Activated CD8-positive, alpha-beta T cell treated with anti-CD3 and anti-CD28 coated beads for 36 hours (primary cell): ENCODE data around the gene ASTN2. TPM values are rescaled to one million over a fixed set of nuclear protein-coding genes. Genes with fewer than 3 reads are reported as not detected.
A peak's percentile ranks its signal among the peaks of the same experiment; 100 is the strongest.
"Not testable (repeated sequence)": the region's sequence is repeated elsewhere in the genome, so short reads cannot be mapped to it uniquely, and the experiment has no call there.

Experiments used
- ATAC-seq: fragments of 200-7000 bp; cut with Tn5 transposase; one replicate; pipeline ENCODE4 v1.10.0; 2021; ENCODE audit warnings: mild to moderate bottlenecking, moderate library complexity
- CTCF ChIA-PET: fragments of 350-600 bp; sonication (Branson Sonifier 250); formaldehyde crosslinking; loops from one replicate; lab custom pipeline; 2021; ENCODE audit warnings: antibody characterized with exemption; lab: Charles Lee
- POLR2A ChIA-PET: fragments of 350-600 bp; sonication (Branson Sonifier 250); formaldehyde crosslinking; loops from one replicate; lab custom pipeline; 2021; ENCODE audit warnings: antibody characterized with exemption; lab: Charles Lee
- DNase-seq: peaks from one replicate; pipeline ENCODE4 v3.0.0-alpha.2; 2020
- H3K27ac Mint-ChIP-seq: one replicate; pipeline ENCODE4 v1.8.0; 2021; ENCODE audit warnings: mild to moderate bottlenecking, mixed read lengths
- H3K27me3 Mint-ChIP-seq: one replicate; pipeline ENCODE4 v1.8.0; 2021; ENCODE audit warnings: mixed read lengths
- H3K36me3 Mint-ChIP-seq: one replicate; pipeline ENCODE4 v1.8.0; 2021; ENCODE audit warnings: low read depth, mixed read lengths
- H3K4me1 Mint-ChIP-seq: one replicate; pipeline ENCODE4 v1.8.0; 2021; ENCODE audit warnings: low read depth, mixed read lengths
- H3K4me3 Mint-ChIP-seq: one replicate; pipeline ENCODE4 v1.8.0; 2021; ENCODE audit warnings: mild to moderate bottlenecking, moderate library complexity, mixed read lengths
- H3K9me3 Mint-ChIP-seq: one replicate; pipeline ENCODE4 v1.8.0; 2021; ENCODE audit warnings: mixed read lengths
- intact Hi-C: fragments of 100-400 bp; cut with micrococcal nuclease; formaldehyde crosslinking; loops from one replicate; pipeline ENCODE4 v1.10.0; 2022
- total RNA-seq, 2 experiments: library from RNA; stranded (reverse); gene quantifications; one replicate each; pipeline ENCODE4 v1.2.3, GENCODE V29; 2021
- TF ChIP-seq, protein P1 (sequence below): fragments of 200-600 bp; IDR thresholded peaks from one replicate; pipeline ENCODE4 v1.8.0; 2022; ENCODE audit warnings: antibody characterized with exemption, mild to moderate bottlenecking

ASTN2 gene
- total RNA-seq, 2 experiments from 2014 or later = 5.2 to 5.7 TPM

GRCh38 chr9:116691607-116692006, 723.2 kb downstream of the ASTN2 start:
- CTCF ChIA-PET = no interaction called here
- no peaks in the 10 kb centered on the region for H3K27me3 Mint-ChIP-seq
- H3K36me3 Mint-ChIP-seq = peaks cover 14% of the 10 kb centered on the region
- ATAC-seq = no peak
- H3K27ac Mint-ChIP-seq = no peak overlapping the region
- TF ChIP-seq, protein P1, sequence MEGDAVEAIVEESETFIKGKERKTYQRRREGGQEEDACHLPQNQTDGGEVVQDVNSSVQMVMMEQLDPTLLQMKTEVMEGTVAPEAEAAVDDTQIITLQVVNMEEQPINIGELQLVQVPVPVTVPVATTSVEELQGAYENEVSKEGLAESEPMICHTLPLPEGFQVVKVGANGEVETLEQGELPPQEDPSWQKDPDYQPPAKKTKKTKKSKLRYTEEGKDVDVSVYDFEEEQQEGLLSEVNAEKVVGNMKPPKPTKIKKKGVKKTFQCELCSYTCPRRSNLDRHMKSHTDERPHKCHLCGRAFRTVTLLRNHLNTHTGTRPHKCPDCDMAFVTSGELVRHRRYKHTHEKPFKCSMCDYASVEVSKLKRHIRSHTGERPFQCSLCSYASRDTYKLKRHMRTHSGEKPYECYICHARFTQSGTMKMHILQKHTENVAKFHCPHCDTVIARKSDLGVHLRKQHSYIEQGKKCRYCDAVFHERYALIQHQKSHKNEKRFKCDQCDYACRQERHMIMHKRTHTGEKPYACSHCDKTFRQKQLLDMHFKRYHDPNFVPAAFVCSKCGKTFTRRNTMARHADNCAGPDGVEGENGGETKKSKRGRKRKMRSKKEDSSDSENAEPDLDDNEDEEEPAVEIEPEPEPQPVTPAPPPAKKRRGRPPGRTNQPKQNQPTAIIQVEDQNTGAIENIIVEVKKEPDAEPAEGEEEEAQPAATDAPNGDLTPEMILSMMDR = no peak
- H3K9me3 Mint-ChIP-seq = no peaks in the 10 kb centered on the region
- DNase-seq = no peak
- H3K4me1 Mint-ChIP-seq = peaks cover 72% of the 10 kb centered on the region
- POLR2A ChIA-PET = no interaction called here
- H3K4me3 Mint-ChIP-seq = no peak overlapping the region
- intact Hi-C loops = no loop called here

DNA sequence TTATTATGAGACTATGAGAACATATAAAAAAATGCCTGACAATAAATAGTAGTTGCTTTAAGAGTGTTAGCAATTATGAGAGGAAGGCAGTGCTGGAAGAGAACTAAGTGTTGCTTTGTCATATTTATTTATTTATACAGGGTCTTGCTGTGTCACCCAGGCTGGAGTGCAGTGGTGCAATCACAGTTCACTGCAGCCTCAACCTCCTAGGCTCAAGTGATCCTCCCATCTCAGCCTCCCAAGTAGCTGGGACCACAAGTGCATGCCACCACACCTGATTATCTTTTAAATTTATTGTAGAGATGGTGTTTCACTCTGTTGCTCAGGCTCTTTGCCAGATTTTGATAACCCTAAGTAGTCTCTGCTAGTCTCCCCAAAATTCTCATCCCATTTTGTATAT, 724.1 kb downstream of the ASTN2 start:
- DNase-seq, intact Hi-C loops, H3K4me3 Mint-ChIP-seq, H3K27me3 Mint-ChIP-seq, POLR2A ChIA-PET, ATAC-seq, H3K9me3 Mint-ChIP-seq, CTCF ChIA-PET, H3K27ac Mint-ChIP-seq: not testable (repeated sequence)
- Mint-ChIP-seq H3K36me3 (peaks cover 11% of the 10 kb centered on the region), H3K4me1 (peaks cover 75% of the 10 kb centered on the region)

DNA sequence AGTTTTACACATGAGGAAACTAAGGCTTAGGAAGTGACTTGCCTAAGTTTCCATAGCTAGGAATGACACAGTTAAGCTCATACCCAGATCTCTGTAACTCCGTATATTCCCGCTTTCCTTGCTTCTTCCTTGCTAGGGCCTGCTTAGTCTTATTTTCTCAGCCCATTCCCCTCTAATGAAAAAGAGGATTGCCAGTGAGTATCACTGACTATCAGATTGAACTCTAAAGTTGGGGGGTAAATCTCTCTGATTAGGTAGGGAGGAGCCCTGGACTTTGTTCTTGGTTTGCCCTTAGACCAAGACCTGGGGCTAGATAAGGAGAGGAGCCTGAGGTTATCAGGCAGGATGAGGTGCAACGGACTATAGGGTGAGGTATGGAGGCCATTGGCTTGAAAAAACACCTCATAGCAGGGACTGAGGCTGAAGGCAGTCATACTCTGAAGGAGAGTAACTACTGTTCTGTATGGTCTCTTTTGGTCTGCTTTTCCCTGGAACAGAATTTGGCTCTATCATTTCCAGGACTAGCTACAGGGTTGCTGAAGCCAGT, 725.3 kb downstream of the ASTN2 start:
- intact Hi-C loops = no loop called here
- TF ChIP-seq, protein P1 = no peak
- peaks cover 65% of the 10 kb centered on the region for H3K4me1 Mint-ChIP-seq
- CTCF ChIA-PET = interaction anchor here (1.2 kb wide), 1 partner anchor 47 kb away, joined by 4 read pairs; no protein-coding TSS in a partner anchor
- POLR2A ChIA-PET = no interaction called here
- H3K9me3 Mint-ChIP-seq = peaks cover under 1% of the 10 kb centered on the region
- DNase-seq (no peak), ATAC-seq (no peak)
- H3K4me3 Mint-ChIP-seq = no peak overlapping the region
- peaks cover 10% of the 10 kb centered on the region for H3K36me3 Mint-ChIP-seq
- H3K27ac Mint-ChIP-seq = no peak overlapping the region
- no peaks in the 10 kb centered on the region for H3K27me3 Mint-ChIP-seq

GRCh38 chr9:116688806-116689485, 725.9 kb downstream of the ASTN2 start:
- ChIA-PET CTCF (no interaction called here), POLR2A (interaction anchor here (0.9 kb wide), 1 partner anchor 48 kb away, joined by 3 read pairs; no protein-coding TSS in a partner anchor)
- no peak for DNase-seq
- Mint-ChIP-seq H3K4me1 (peaks cover 62% of the 10 kb centered on the region), H3K36me3 (peaks cover 10% of the 10 kb centered on the region), H3K27me3 (no peaks in the 10 kb centered on the region), H3K4me3 (peak overlapping the region; percentile 88), H3K27ac (no peak overlapping the region), H3K9me3 (peaks cover 2% of the 10 kb centered on the region)
- ATAC-seq = no peak
- intact Hi-C loops = no loop called here
- TF ChIP-seq, protein P1 = no peak

DNA sequence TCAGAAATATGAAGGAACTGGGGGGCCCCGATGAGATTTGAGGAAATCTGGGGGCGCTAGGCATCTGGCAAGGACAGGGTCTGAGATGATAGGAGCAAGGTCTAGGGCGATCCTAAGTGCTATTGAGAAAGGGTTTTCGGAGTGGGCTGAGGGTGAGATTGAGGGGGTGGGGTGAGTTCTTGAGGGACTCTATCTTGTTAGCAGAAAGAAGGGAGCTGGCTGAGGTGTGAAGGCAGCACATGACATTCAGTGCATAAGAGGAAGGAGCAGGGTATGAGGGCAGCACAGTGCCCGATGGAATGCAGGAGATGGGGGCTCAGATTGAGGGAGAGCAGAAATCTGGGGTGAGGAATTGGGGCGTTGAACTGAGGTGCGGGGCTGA, 727.1 kb downstream of the ASTN2 start:
- Mint-ChIP-seq H3K27ac (peak overlapping the region; percentile 89), H3K27me3 (no peaks in the 10 kb centered on the region), H3K4me1 (peaks cover 55% of the 10 kb centered on the region), H3K9me3 (peaks cover 2% of the 10 kb centered on the region), H3K4me3 (peak overlapping the region; percentile 88), H3K36me3 (peaks cover 7% of the 10 kb centered on the region)
- DNase-seq (peak; percentile 21), ATAC-seq (peak; percentile 11)
- ChIA-PET CTCF (no interaction called here), POLR2A (interaction anchor here (0.9 to 1.7 kb wide), 4 partner anchors 11 to 49 kb away, joined by 3 to 5 read pairs (median 4); no protein-coding TSS in a partner anchor)
- TF ChIP-seq, protein P1 = no peak
- intact Hi-C loops = no loop called here
